Activated T-cell treated with anti-CD3 and anti-CD28 coated beads, Interleukin-2, amount 50 U/mL, for 48 hours (primary cell): ENCODE data around the gene ANKRD55.
"Not testable (repeated sequence)": the region's sequence is repeated elsewhere in the genome, so short reads cannot be mapped to it uniquely, and the experiment has no call there.

Experiments used
- DNase-seq, 2 experiments: peaks; one replicate each; pipeline ENCODE4 v3.0.0-alpha.2; 2020

The ANKRD55 gene

GRCh38 chr5:56233230-56233629, at the start of gene ANKRD55:
Gene ANKRD55 (minus strand): TSS chr5:56233330. CDS start chr5:56232913, 417 bp downstream.
- no peak for DNase-seq

GRCh38 chr5:56282216-56282615, 49.1 kb upstream of the ANKRD55 start:
- no peak for DNase-seq

- no peak for DNase-seq
These were observed 48.5 kb upstream of the ANKRD55 start for GRCh38 chr5:56281489-56282165.

GRCh38 chr5:56279979-56280378, 46.8 kb upstream of the ANKRD55 start:
- no peak for DNase-seq

- DNase-seq, result no peak
These were observed 46.2 kb upstream of the ANKRD55 start for GRCh38 chr5:56279291-56279690.

GRCh38 chr5:56278335-56278753, 45.2 kb upstream of the ANKRD55 start:
- no peak for DNase-seq

- DNase-seq, result no peak
These were observed 44.4 kb upstream of the ANKRD55 start for GRCh38 chr5:56277573-56277972.

GRCh38 chr5:56273376-56273955, 40.3 kb upstream of the ANKRD55 start:
- no peak for DNase-seq

- no peak for DNase-seq
These were observed 39.6 kb upstream of the ANKRD55 start for GRCh38 chr5:56272765-56273164.

GRCh38 chr5:56270568-56271392, 37.6 kb upstream of the ANKRD55 start:
- peak; percentile 83 to 88 for DNase-seq

- no peak for DNase-seq
These were observed 36.9 kb upstream of the ANKRD55 start for GRCh38 chr5:56270058-56270457.

- no peak for DNase-seq
These were observed 36.2 kb upstream of the ANKRD55 start for GRCh38 chr5:56269216-56269927.

- DNase-seq, result not testable (repeated sequence)
These were observed 35.6 kb upstream of the ANKRD55 start for GRCh38 chr5:56268707-56269106.

GRCh38 chr5:56267856-56268255, 34.7 kb upstream of the ANKRD55 start:
- no peak for DNase-seq

- peak; percentile 29 to 34 for DNase-seq
These were observed 31.4 kb upstream of the ANKRD55 start for GRCh38 chr5:56264417-56265025.

- DNase-seq, result no peak
These were observed 29.1 kb upstream of the ANKRD55 start for GRCh38 chr5:56262279-56262678.

- DNase-seq, result no peak
These were observed 25.9 kb upstream of the ANKRD55 start for GRCh38 chr5:56259002-56259511.

GRCh38 chr5:56257763-56258529, 24.8 kb upstream of the ANKRD55 start:
- not testable (repeated sequence) for DNase-seq

GRCh38 chr5:56257010-56257409, 23.9 kb upstream of the ANKRD55 start:
- no peak for DNase-seq

- DNase-seq, result no peak
These were observed 22.4 kb upstream of the ANKRD55 start for GRCh38 chr5:56255502-56255901.

- no peak for DNase-seq
These were observed 20.8 kb upstream of the ANKRD55 start for GRCh38 chr5:56253924-56254323.

- no peak for DNase-seq
These were observed 20.0 kb upstream of the ANKRD55 start for GRCh38 chr5:56253126-56253525.
